Heart left ventricle (tissue), 13 donors: ENCODE data around the gene CD300LF.

Experiments
- CTCF ChIP-seq, 12 donors: fragments of 200-600 bp; sonication (generic) in 4 of 12; IDR thresholded peaks; one replicate each; pipeline versions ENCODE4 v1.5.0 to v1.8.0; 2018 to 2022; ENCODE audit warnings: antibody characterized with exemption in 12 of 12, mild to moderate bottlenecking in 5 of 12
- POLR2A ChIP-seq, 2 donors: fragments of 450-650 bp; IDR thresholded peaks; one replicate each; pipeline ENCODE4 v1.6.1; 2017; ENCODE audit warnings: antibody characterized with exemption in 2 of 2, mild to moderate bottlenecking in 2 of 2, moderate library complexity in 2 of 2
- donor health status: ischemic (EF 13 %, LVEDD 7.1; RV severe dilation, severe dysfunction).
- donor health status: DM: no; HTN: yes; CAD: no.
- donor health status: DM: no; HTN: no; CAD: no.
- donor health status: ischemic (EF 25% LVEDD 6.9; RV normal size, moderate dysfunction).
- donor health status: ischemic (EF 25% LVEDD 5.7; RV mildly dilated, moderate dysfunction).
- donor health status: ischemic (EF 35%, LVEDD 5.7; RV mildly dilated, moderate dysfunction).
- donor health status: nonischemic (EF 11% LVEDD 7.7; RV severe dilation, severe dysfunction).
- donor health status: DM: yes; HTN: yes; CAD: no.
- donor health status: PGD.
- donor health status: ischemic (EF 29% LVEDD 5.4; RV normal size, mild dysfunction).
- donor health status: nonischemic (EF 23%, LVEDD 6.1; RV moderate dilation, normal function).

- TF ChIP-seq CTCF (IDR thresholded peaks at IDR 0.05), result no peak
- no peak for TF ChIP-seq POLR2A (IDR thresholded peaks at IDR 0.05)
Measured at GRCh38 chr17:74738051-74738996, 25.6 kb upstream of the CD300LF start.
